K562 treated with DMSO at 1 percent for 48 hours (cell line): ENCODE data around the gene FBP1. TPM values are rescaled to one million over a fixed set of nuclear protein-coding genes. Genes with fewer than 3 reads are reported as not detected.

ENCODE experiments used
- total RNA-seq: library from RNA; unstranded; fragments of 300-600 nt; gene quantifications from 2 replicates; pipeline ENCODE4 v1.2.3, GENCODE V29; 2022; ENCODE audit warnings: low replicate concordance; ENCODE audit errors: extremely low read depth

The FBP1 gene
- total RNA-seq: not detected in 2 replicates

GRCh38 chr9:94639061-94639998, at the start of gene FBP1:
Gene FBP1, minus strand, starts transcription at chr9:94639518. Its CDS starts 208 bp downstream, at chr9:94639310.

GRCh38 chr9:94593459-94594345, 45.6 kb downstream of the FBP1 start, which contains the start of gene FBP2:
Gene FBP2, minus strand, starts transcription at chr9:94593824. Its CDS starts 98 bp downstream, at chr9:94593726.

GRCh38 chr9:94554439-94555331, 84.6 kb downstream of the FBP1 start, which contains the start of gene PCAT7:
Gene PCAT7, plus strand, starts transcription at chr9:94555083.

Other genes starting within 250 kb of the FBP1 start
- gene PCAT7, start 84.4 kb downstream of the FBP1 start, total RNA-seq: not detected in 2 replicates
- not detected in 2 replicates for gene FBP2, start 45.7 kb downstream of the FBP1 start, total RNA-seq
- not detected in 2 replicates for gene AOPEP, start 87.2 kb upstream of the FBP1 start, total RNA-seq